ENCODE results near the gene CA7.

GRCh38 chr16:66902648-66903543 lies 58.7 kb downstream of the CA7 start:
- TF ChIP-seq CTCF (IDR thresholded peaks at IDR 0.05): no peak
- TF ChIP-seq POLR2A (IDR thresholded peaks at IDR 0.05): no peak
- no peak for TF ChIP-seq POLR2AphosphoS5 (IDR thresholded peaks at IDR 0.05)
- TF ChIP-seq EP300 (IDR thresholded peaks at IDR 0.05; ENCODE audit: low read depth): no peak

Measured in transverse colon (tissue), 4 donors.